Activated naive CD4-positive, alpha-beta T cell treated with anti-CD3 and anti-CD28 coated beads, Interleukin-2, amount 50 U/mL, for 16 hours (primary cell): ENCODE results near the gene EVI2A.

Experiments used
- DNase-seq: peaks from one replicate; pipeline ENCODE4 v3.0.0-alpha.2; 2020

The EVI2A gene

GRCh38 chr17:31272236-31272635, 49.2 kb downstream of the EVI2A start:
- DNase-seq, result no peak

- no peak for DNase-seq
Measured at GRCh38 chr17:31269578-31269983, 51.8 kb downstream of the EVI2A start.

DNA sequence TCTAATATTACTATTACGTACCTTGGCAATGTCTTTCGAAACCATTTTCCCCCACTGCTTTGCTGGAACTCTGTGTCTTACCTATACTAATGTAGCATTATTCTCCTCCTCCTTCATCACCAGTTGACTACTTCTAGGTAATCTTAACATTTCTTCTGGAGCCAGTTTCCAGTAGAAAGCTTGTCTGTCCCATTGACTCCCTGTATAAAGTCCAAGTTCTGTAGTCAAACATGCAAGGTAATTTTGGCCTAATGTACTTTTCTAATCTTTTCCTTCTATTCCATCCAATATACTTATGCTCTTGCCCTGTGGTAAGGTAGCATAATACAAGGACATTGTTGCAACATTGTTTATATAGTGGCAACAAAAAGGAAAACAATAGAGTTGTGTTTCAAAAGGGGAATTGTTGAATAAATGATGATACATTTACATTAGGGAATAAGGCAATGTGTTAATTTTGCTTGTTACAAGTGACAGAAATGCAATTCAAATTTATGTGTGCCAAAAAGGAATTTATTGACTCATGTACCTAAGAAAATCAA, 52.3 kb downstream of the EVI2A start:
- DNase-seq, result no peak
